IgD-negative memory B cell (primary cell): ENCODE results near the gene DAND5. TPM values are rescaled to one million over a fixed set of nuclear protein-coding genes. Genes with fewer than 3 reads are reported as not detected.

Experiments
- H3K27ac Mint-ChIP-seq, 3 donors: one replicate each; pipeline ENCODE4 v1.8.0; 2020 to 2022; ENCODE audit warnings: mild to moderate bottlenecking in 3 of 3, mixed read lengths in 3 of 3, moderate library complexity in 1 of 3
- H3K27me3 Mint-ChIP-seq: one replicate; pipeline ENCODE4 v1.8.0; 2021; ENCODE audit warnings: mixed read lengths
- H3K36me3 Mint-ChIP-seq: one replicate; pipeline ENCODE4 v1.8.0; 2020; ENCODE audit warnings: mild to moderate bottlenecking, mixed read lengths
- H3K4me1 Mint-ChIP-seq, 3 donors: one replicate each; pipeline ENCODE4 v1.8.0; 2020 to 2022; ENCODE audit warnings: mixed read lengths in 3 of 3, mild to moderate bottlenecking in 1 of 3
- H3K4me3 Mint-ChIP-seq, 4 donors: one replicate each; pipeline ENCODE4 v1.8.0; 2020 to 2022; ENCODE audit warnings: mild to moderate bottlenecking in 4 of 4, mixed read lengths in 4 of 4, moderate library complexity in 3 of 4
- H3K9me3 Mint-ChIP-seq, 3 donors: one replicate each; pipeline ENCODE4 v1.8.0; 2020 to 2021; ENCODE audit warnings: mixed read lengths in 3 of 3, mild to moderate bottlenecking in 1 of 3
- polyA plus RNA-seq: library from polyadenylated mRNA; unstranded; fragments of 300-500 nt; fragmentation: Illumina TruSeq; gene quantifications from one replicate; pipeline ENCODE4 v1.2.3, GENCODE V29; 2021

DAND5 gene
- polyA plus RNA-seq, 1 donor from 2014 or later: not detected

GRCh38 chr19:12938779-12939601, 30.4 kb upstream of the DAND5 start:
- H3K4me3 Mint-ChIP-seq: peak overlapping the region; percentile 94 to 100 (median 98)
- peak overlapping the region; percentile 97 to 100 (median 98) for H3K27ac Mint-ChIP-seq
- H3K4me1 Mint-ChIP-seq: peaks cover 32 to 39% (median 34%) of the 10 kb centered on the region in 3 donors
- no peaks in the 10 kb centered on the region for H3K9me3 Mint-ChIP-seq
- no peaks in the 10 kb centered on the region for H3K27me3 Mint-ChIP-seq
- H3K36me3 Mint-ChIP-seq: peaks cover 9% of the 10 kb centered on the region

GRCh38 chr19:12939975-12940423, 29.4 kb upstream of the DAND5 start:
- H3K4me1 Mint-ChIP-seq: peaks cover 37 to 39% (median 39%) of the 10 kb centered on the region in 3 donors
- H3K9me3 Mint-ChIP-seq: no peaks in the 10 kb centered on the region
- peaks cover 10% of the 10 kb centered on the region for H3K36me3 Mint-ChIP-seq
- no peaks in the 10 kb centered on the region for H3K27me3 Mint-ChIP-seq
- H3K27ac Mint-ChIP-seq: peak overlapping the region in 2 of 3 donors; percentile 97 to 98
- H3K4me3 Mint-ChIP-seq: peak overlapping the region; percentile 94 to 100 (median 98)

GRCh38 chr19:12940897-12941296, 28.5 kb upstream of the DAND5 start:
- no peaks in the 10 kb centered on the region for H3K27me3 Mint-ChIP-seq
- H3K36me3 Mint-ChIP-seq: peaks cover 10% of the 10 kb centered on the region
- peak overlapping the region; percentile 53 to 97 (median 78) for H3K27ac Mint-ChIP-seq
- no peaks in the 10 kb centered on the region for H3K9me3 Mint-ChIP-seq
- H3K4me1 Mint-ChIP-seq: peaks cover 41 to 44% (median 42%) of the 10 kb centered on the region in 3 donors
- peak overlapping the region; percentile 68 to 99 (median 82) for H3K4me3 Mint-ChIP-seq

GRCh38 chr19:12943437-12944044, 25.8 kb upstream of the DAND5 start:
- peak overlapping the region in 3 of 4 donors; percentile 22 to 90 (median 70) for H3K4me3 Mint-ChIP-seq
- peak overlapping the region; percentile 31 to 97 (median 39) for H3K27ac Mint-ChIP-seq
- peaks cover 10% of the 10 kb centered on the region for H3K36me3 Mint-ChIP-seq
- no peaks in the 10 kb centered on the region for H3K9me3 Mint-ChIP-seq
- no peaks in the 10 kb centered on the region for H3K27me3 Mint-ChIP-seq
- H3K4me1 Mint-ChIP-seq: peaks cover 33 to 44% (median 40%) of the 10 kb centered on the region in 3 donors

- H3K27me3 Mint-ChIP-seq: no peaks in the 10 kb centered on the region
- H3K4me1 Mint-ChIP-seq: peaks cover 31 to 44% (median 40%) of the 10 kb centered on the region in 3 donors
- peak overlapping the region in 2 of 4 donors; percentile 17 to 90 for H3K4me3 Mint-ChIP-seq
Observed at GRCh38 chr19:12944104-12944674, 25.2 kb upstream of the DAND5 start.

GRCh38 chr19:12945479-12946091, 23.8 kb upstream of the DAND5 start, which contains the start of gene RAD23A:
TSS of gene RAD23A (plus strand) at chr19:12945862. CDS start at chr19:12945949, 87 bp downstream.
- peak within 1 kb of the TSS; percentile 97 to 99 (median 97) for H3K27ac Mint-ChIP-seq
- H3K9me3 Mint-ChIP-seq: no peaks in the 10 kb centered on the region
- peaks cover 11% of the 10 kb centered on the region for H3K36me3 Mint-ChIP-seq
- peaks cover 20 to 34% (median 27%) of the 10 kb centered on the region in 3 donors for H3K4me1 Mint-ChIP-seq
- peak within 1 kb of the TSS; percentile 88 to 96 (median 92) for H3K4me3 Mint-ChIP-seq
- no peaks in the 10 kb centered on the region for H3K27me3 Mint-ChIP-seq

More at GRCh38 chr19:12944104-12944674, 25.2 kb upstream of the DAND5 start:
- no peaks in the 10 kb centered on the region for H3K9me3 Mint-ChIP-seq
- H3K36me3 Mint-ChIP-seq: peaks cover 10% of the 10 kb centered on the region
- peak overlapping the region; percentile 97 to 99 (median 97) for H3K27ac Mint-ChIP-seq

GRCh38 chr19:12946092-12946721, 23.2 kb upstream of the DAND5 start:
- Mint-ChIP-seq H3K9me3 (no peaks in the 10 kb centered on the region), H3K4me3 (peak overlapping the region; percentile 88 to 93 (median 90)), H3K27me3 (no peaks in the 10 kb centered on the region), H3K4me1 (peaks cover 16 to 30% (median 23%) of the 10 kb centered on the region in 3 donors), H3K36me3 (peaks cover 9% of the 10 kb centered on the region), H3K27ac (peak overlapping the region; percentile 93 to 99 (median 97))

GRCh38 chr19:12946731-12947496, 22.5 kb upstream of the DAND5 start:
- H3K27ac Mint-ChIP-seq: peak overlapping the region; percentile 93 to 97 (median 96)
- peaks cover 9% of the 10 kb centered on the region for H3K36me3 Mint-ChIP-seq
- no peaks in the 10 kb centered on the region for H3K27me3 Mint-ChIP-seq
- peak overlapping the region; percentile 88 to 93 (median 90) for H3K4me3 Mint-ChIP-seq
- H3K4me1 Mint-ChIP-seq: peaks cover 16 to 30% (median 23%) of the 10 kb centered on the region in 3 donors
- no peaks in the 10 kb centered on the region for H3K9me3 Mint-ChIP-seq

GRCh38 chr19:12947702-12948611, 21.4 kb upstream of the DAND5 start:
- Mint-ChIP-seq H3K27me3 (no peaks in the 10 kb centered on the region), H3K36me3 (peaks cover 9% of the 10 kb centered on the region), H3K4me3 (peak overlapping the region in 2 of 4 donors; percentile 33 to 42), H3K27ac (peak overlapping the region in 2 of 3 donors; percentile 53 to 97), H3K4me1 (peaks cover 16 to 28% (median 21%) of the 10 kb centered on the region in 3 donors), H3K9me3 (no peaks in the 10 kb centered on the region)

GRCh38 chr19:12948612-12949362, 20.6 kb upstream of the DAND5 start:
- H3K27me3 Mint-ChIP-seq: no peaks in the 10 kb centered on the region
- H3K4me1 Mint-ChIP-seq: peaks cover 15 to 22% (median 16%) of the 10 kb centered on the region in 3 donors
- H3K27ac Mint-ChIP-seq: peak overlapping the region in 2 of 3 donors; percentile 19 to 90
- peaks cover 6% of the 10 kb centered on the region for H3K36me3 Mint-ChIP-seq
- peak overlapping the region in 1 of 4 donors; percentile 42 for H3K4me3 Mint-ChIP-seq
- no peaks in the 10 kb centered on the region for H3K9me3 Mint-ChIP-seq

GRCh38 chr19:12949363-12950283, 19.8 kb upstream of the DAND5 start:
- peak overlapping the region in 2 of 3 donors; percentile 59 to 90 for H3K27ac Mint-ChIP-seq
- H3K9me3 Mint-ChIP-seq: no peaks in the 10 kb centered on the region
- no peaks in the 10 kb centered on the region for H3K27me3 Mint-ChIP-seq
- H3K36me3 Mint-ChIP-seq: peaks cover 6% of the 10 kb centered on the region
- peaks cover 18 to 25% (median 20%) of the 10 kb centered on the region in 3 donors for H3K4me1 Mint-ChIP-seq
- peak overlapping the region in 1 of 4 donors; percentile 67 for H3K4me3 Mint-ChIP-seq
